Measurements from ENCODE around the gene SLC23A3. TPM values are rescaled to one million over a fixed set of nuclear protein-coding genes. Genes with fewer than 3 reads are reported as not detected.
A peak's percentile ranks its signal among the peaks of the same experiment; 100 is the strongest.

The SLC23A3 gene
- total RNA-seq, 3 donors from 2014 or later (not counting 1 experiment from before 2014, with no cell fraction given), result 0.48 to 1.1 (median 0.89) TPM

- intact Hi-C loops (cut with micrococcal nuclease), result loop anchor here (10.0 kb wide), 1 partner anchor 212 kb away; the partner anchor contains the start of gene DNPEP
- Mint-ChIP-seq H3K27ac (no peak overlapping the region), H3K27me3 (ENCODE audit: low read depth in 2 of 2) (no peaks in the 10 kb centered on the region), H3K4me3 (no peak overlapping the region), H3K36me3 (peaks cover 9% of the 10 kb centered on the region), H3K9me3 (no peaks in the 10 kb centered on the region), H3K4me1 (peaks cover 30 to 44% of the 10 kb centered on the region in 2 donors)
- ATAC-seq (no peak), DNase-seq (no peak)
- no peak overlapping the region for H3K4me3 ChIP-seq (ENCODE audit: low read length)
- no peak for TF ChIP-seq CTCF (IDR thresholded peaks at IDR 0.05)
- H3K27ac ChIP-seq (ENCODE audit: low read length), result no peak overlapping the region
- peaks cover 23% of the 10 kb centered on the region for H3K4me1 ChIP-seq (ENCODE audit: control insufficient read depth, insufficient read depth, low read length)
- H3K9me3 ChIP-seq (ENCODE audit: control insufficient read depth, insufficient read depth, low read length), result no peaks in the 10 kb centered on the region
- no peaks in the 10 kb centered on the region for H3K27me3 ChIP-seq (ENCODE audit: control insufficient read depth, insufficient read depth, low read length)
- WGBS (ENCODE audit: insufficient coverage), result 91% methylated on average over 16 of the region's 16 CpGs
- H3K36me3 ChIP-seq (ENCODE audit: control insufficient read depth, insufficient read depth, low read length), result peaks cover 36% of the 10 kb centered on the region
Measured at GRCh38 chr2:219172231-219173154, 2.7 kb upstream of the SLC23A3 start.

GRCh38 chr2:219171231-219171651 lies 1.4 kb upstream of the SLC23A3 start:
- peak; percentile 74 for TF ChIP-seq CTCF (IDR thresholded peaks at IDR 0.05)
- ATAC-seq (peak in 2 of 3 donors; percentile 64 to 74), DNase-seq (peak in 1 of 2 donors; percentile 71)
- Histone ChIP-seq H3K27me3 (ENCODE audit: control insufficient read depth, insufficient read depth, low read length) (no peaks in the 10 kb centered on the region), H3K9me3 (ENCODE audit: control insufficient read depth, insufficient read depth, low read length) (no peaks in the 10 kb centered on the region), H3K4me1 (ENCODE audit: control insufficient read depth, insufficient read depth, low read length) (peaks cover 18% of the 10 kb centered on the region), H3K4me3 (ENCODE audit: low read length) (no peak overlapping the region), H3K36me3 (ENCODE audit: control insufficient read depth, insufficient read depth, low read length) (peaks cover 36% of the 10 kb centered on the region), H3K27ac (ENCODE audit: low read length) (peak overlapping the region; percentile 11)
- intact Hi-C loops (cut with micrococcal nuclease), result loop anchor here (1.0 to 10.0 kb wide), 2 partner anchors 40 to 214 kb away; partner anchors contain the start of gene DNPEP
- H3K4me1 Mint-ChIP-seq, result peaks cover 24 to 37% of the 10 kb centered on the region in 2 donors
- H3K27me3 Mint-ChIP-seq (ENCODE audit: low read depth in 2 of 2), result no peaks in the 10 kb centered on the region
- H3K9me3 Mint-ChIP-seq, result no peaks in the 10 kb centered on the region
- peak overlapping the region; percentile 51 to 63 for H3K27ac Mint-ChIP-seq
- peaks cover 9% of the 10 kb centered on the region for H3K36me3 Mint-ChIP-seq
- WGBS (ENCODE audit: insufficient coverage), result 75% methylated on average over 6 of the region's 6 CpGs
- H3K4me3 Mint-ChIP-seq, result no peak overlapping the region

GRCh38 chr2:219168932-219169331 lies 897 bp downstream of the SLC23A3 start:
- no peak overlapping the region for H3K27ac Mint-ChIP-seq
- peaks cover 8 to 20% of the 10 kb centered on the region in 2 donors for H3K4me1 Mint-ChIP-seq
- Histone ChIP-seq H3K36me3 (ENCODE audit: control insufficient read depth, insufficient read depth, low read length) (peaks cover 24% of the 10 kb centered on the region), H3K4me3 (ENCODE audit: low read length) (no peak overlapping the region), H3K27ac (ENCODE audit: low read length) (no peak overlapping the region), H3K9me3 (ENCODE audit: control insufficient read depth, insufficient read depth, low read length) (no peaks in the 10 kb centered on the region), H3K4me1 (ENCODE audit: control insufficient read depth, insufficient read depth, low read length) (no peaks in the 10 kb centered on the region), H3K27me3 (ENCODE audit: control insufficient read depth, insufficient read depth, low read length) (no peaks in the 10 kb centered on the region)
- H3K9me3 Mint-ChIP-seq, result no peaks in the 10 kb centered on the region
- no peak for TF ChIP-seq CTCF (IDR thresholded peaks at IDR 0.05)
- intact Hi-C loops (cut with micrococcal nuclease), result no loop called here
- H3K36me3 Mint-ChIP-seq, result peaks cover 3% of the 10 kb centered on the region
- no peak for DNase-seq
- no peak overlapping the region for H3K4me3 Mint-ChIP-seq
- no peaks in the 10 kb centered on the region for H3K27me3 Mint-ChIP-seq (ENCODE audit: low read depth in 2 of 2)
- ATAC-seq, result no peak
